DMS53 (cell line): ENCODE data around the gene ATF5.
A peak's percentile ranks its signal among the peaks of the same experiment; 100 is the strongest.
"Not testable (repeated sequence)": the region's sequence is repeated elsewhere in the genome, so short reads cannot be mapped to it uniquely, and the experiment has no call there.

ENCODE experiments used
- DNase-seq: peaks from one replicate; lab custom pipeline; 2025; lab: John Stamatoyannopoulos, UW

Gene ATF5

GRCh38 chr19:49923055-49924003, 5.7 kb upstream of the ATF5 start:
- no peak for DNase-seq

GRCh38 chr19:49924004-49924880, 4.8 kb upstream of the ATF5 start:
- DNase-seq = no peak

GRCh38 chr19:49924881-49925210, 4.2 kb upstream of the ATF5 start:
- not testable (repeated sequence) for DNase-seq

GRCh38 chr19:49925486-49925885, 3.5 kb upstream of the ATF5 start:
- no peak for DNase-seq

- no peak for DNase-seq
Measured at GRCh38 chr19:49926515-49926914, 2.5 kb upstream of the ATF5 start.

- no peak for DNase-seq
Measured at GRCh38 chr19:49927526-49928264, 1.3 kb upstream of the ATF5 start.

GRCh38 chr19:49929611-49930482, 842 bp downstream of the ATF5 start:
- peak; percentile 96 for DNase-seq

GRCh38 chr19:49930483-49931011, 1.5 kb downstream of the ATF5 start:
- DNase-seq = no peak

GRCh38 chr19:49931293-49932040, 2.5 kb downstream of the ATF5 start:
- no peak for DNase-seq

- no peak for DNase-seq
Measured at GRCh38 chr19:49932041-49932451, 3.0 kb downstream of the ATF5 start.

- DNase-seq = no peak
Measured at GRCh38 chr19:49932731-49933131, 3.7 kb downstream of the ATF5 start.

- no peak for DNase-seq
Measured at GRCh38 chr19:49933643-49934042, 4.6 kb downstream of the ATF5 start.

GRCh38 chr19:49936549-49936948, 7.5 kb downstream of the ATF5 start:
- no peak for DNase-seq

GRCh38 chr19:49937750-49938381, 8.9 kb downstream of the ATF5 start:
- DNase-seq = peak; percentile 82

- no peak for DNase-seq
Measured at GRCh38 chr19:49938662-49939061, 9.7 kb downstream of the ATF5 start.

GRCh38 chr19:49939721-49940481, 10.9 kb downstream of the ATF5 start:
- no peak for DNase-seq

GRCh38 chr19:49940482-49940791, 11.4 kb downstream of the ATF5 start:
- no peak for DNase-seq

- not testable (repeated sequence) for DNase-seq
Measured at GRCh38 chr19:49944567-49944966, 15.6 kb downstream of the ATF5 start.

GRCh38 chr19:49946415-49946814, 17.4 kb downstream of the ATF5 start:
- no peak for DNase-seq
